HG02852 (cell line): ENCODE data around the gene MCM8.
A peak's percentile ranks its signal among the peaks of the same experiment; 100 is the strongest.

Experiments used
- ATAC-seq: cut with Tn5 transposase; IDR thresholded peaks from one replicate; pipeline ENCODE4 v1.9.1; 2021; ENCODE audit warnings: mild to moderate bottlenecking, moderate library complexity; ENCODE audit not compliant: unreplicated experiment

Gene MCM8

GRCh38 chr20:5950271-5951031 is at the start of gene MCM8, which contains the start of gene TRMT6:
MCM8 (plus strand) TSS chr20:5950652; CDS start chr20:5952016, 1,364 bp downstream.
TRMT6 (minus strand) TSS chr20:5950533; CDS start chr20:5950405, 128 bp downstream.
- peak; percentile 98 for ATAC-seq

- ATAC-seq: no peak
These were observed 49.5 kb upstream of the MCM8 start for GRCh38 chr20:5900908-5901307.

GRCh38 chr20:5908981-5909380 is 41.5 kb upstream of the MCM8 start:
- ATAC-seq: no peak

DNA sequence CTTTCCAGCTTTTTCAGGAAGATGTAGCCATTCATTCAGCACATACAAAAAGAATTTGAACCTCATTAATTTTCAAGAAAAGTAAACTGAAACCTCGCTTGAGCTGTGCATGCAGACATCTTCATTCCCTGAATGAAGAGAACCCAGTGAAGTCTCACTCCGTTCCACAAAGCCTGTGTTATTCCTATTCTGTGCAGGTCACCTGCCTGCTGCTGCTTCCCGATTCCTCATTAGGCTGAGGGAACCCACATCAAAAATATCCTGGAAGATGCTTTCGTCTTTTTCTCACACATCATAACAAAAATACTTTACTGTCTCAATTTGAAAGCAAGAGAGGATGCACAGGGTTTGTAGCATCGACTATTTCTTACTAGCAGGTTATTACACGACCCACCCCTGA is 40.3 kb upstream of the MCM8 start:
- no peak for ATAC-seq

DNA sequence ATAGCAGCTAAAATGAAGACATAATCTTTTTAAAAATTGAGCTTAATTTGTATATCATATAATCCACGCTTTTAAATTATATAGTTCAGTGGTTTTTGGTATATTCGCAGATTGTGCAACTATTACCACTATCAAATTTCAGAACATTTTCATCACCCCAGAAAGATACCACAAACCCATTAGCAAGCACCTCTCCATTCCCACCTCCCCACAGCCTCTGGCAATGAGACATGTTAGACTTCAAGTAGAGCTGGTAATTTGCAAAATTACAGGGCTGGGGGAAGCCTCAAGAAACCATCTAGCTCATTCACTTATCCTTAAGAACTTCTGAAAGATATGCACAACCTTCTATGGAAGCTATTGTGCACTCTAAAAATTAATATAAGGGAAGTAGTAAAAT is 37.3 kb upstream of the MCM8 start:
- no peak for ATAC-seq

DNA sequence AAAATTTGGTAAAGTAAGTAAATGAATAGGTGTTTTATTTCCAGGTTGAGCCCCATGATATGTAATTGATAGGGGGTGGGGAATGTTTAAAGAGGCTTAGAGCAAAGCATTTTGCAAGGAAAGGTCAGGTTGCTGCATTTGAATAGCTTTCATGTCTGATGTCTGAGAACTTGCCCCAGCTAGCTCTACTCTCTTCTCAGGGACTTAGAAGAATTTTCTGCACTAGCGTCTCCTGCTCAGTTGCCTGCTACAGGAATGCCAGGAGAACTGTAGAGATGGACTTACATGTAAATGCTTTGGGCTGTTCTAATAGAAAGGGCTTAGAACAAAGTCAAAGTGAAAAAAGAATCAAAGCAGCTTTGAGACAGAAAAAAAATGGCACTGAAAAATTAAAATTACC is 35.6 kb upstream of the MCM8 start:
- no peak for ATAC-seq

- ATAC-seq: no peak
These were observed 31.4 kb upstream of the MCM8 start for GRCh38 chr20:5918856-5919625.

- no peak for ATAC-seq
These were observed 30.6 kb upstream of the MCM8 start for GRCh38 chr20:5919626-5920544.

DNA sequence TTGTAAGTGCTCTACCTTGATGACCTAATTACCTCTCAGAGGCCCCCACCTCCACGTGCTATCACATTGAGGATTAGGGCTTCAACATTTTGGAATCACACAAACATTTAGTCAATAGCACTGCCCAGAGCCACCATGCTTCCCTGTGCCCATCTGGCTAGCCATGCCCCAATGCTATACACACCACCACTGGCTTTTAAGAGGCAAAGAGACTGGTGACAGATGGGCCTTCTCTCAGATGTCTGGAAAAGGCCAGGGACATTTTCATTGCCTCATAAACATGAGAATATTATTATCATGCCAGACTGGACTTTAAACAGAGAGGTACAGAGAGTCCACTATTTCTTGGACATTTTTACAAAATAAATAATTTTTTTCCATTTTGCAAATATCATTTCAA is 29.9 kb upstream of the MCM8 start:
- no peak for ATAC-seq

- ATAC-seq: no peak
These were observed 27.0 kb upstream of the MCM8 start for GRCh38 chr20:5923493-5923892.

GRCh38 chr20:5925551-5925950 is 24.9 kb upstream of the MCM8 start:
- no peak for ATAC-seq

DNA sequence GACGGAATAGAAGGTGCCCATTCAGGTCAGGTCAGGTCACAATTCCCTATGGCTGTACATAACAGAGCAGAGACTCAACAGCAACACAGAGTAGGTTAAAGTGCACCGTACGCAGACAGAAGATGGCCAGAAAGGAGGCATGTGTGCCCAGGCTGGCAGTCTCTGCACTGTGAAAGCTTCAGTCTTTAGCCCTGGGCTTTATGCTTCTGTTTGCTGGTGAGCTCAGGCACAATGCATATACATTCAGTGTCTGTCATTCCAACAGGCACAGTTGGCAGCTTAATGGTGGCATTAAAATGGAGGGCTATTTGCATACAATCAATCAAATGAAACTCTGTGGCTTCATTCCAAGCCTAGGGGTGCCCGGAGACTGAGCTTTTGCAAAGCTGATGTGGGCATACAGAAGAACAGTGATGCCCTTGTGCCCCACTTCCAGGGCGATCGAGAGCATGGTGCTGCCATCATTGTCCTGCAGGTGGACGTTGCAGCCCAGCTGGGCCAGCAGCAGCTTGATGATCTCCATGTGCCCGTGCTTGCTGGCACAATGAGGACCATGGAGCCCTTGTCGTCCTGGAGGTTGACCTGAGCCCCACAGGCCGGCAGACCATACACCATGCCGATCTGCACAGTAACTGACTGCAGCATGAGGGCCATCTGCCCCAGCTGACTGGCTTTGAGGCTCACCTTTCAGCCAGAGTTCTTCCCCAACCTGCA is 22.5 kb upstream of the MCM8 start:
- ATAC-seq: no peak

GRCh38 chr20:5928836-5929715 is 21.4 kb upstream of the MCM8 start:
- no peak for ATAC-seq

DNA sequence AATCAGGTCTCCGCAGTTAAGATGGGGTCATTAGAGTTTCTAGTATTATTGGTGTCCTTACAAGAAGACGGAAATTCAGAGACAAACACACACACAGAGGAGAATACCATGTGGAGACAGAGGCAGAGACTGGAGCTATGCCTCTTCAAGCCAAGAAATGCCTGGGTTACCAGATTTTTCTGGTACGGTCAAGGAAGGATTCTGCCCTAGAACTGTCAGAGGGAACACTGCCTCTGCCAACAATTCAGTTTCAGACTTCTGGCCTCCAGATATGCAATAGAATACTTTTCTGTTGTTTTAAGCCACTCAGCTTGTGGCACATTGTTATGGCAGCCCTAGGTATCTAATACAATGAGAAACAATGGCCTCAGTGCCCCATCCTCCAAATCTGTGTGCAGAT is 19.0 kb upstream of the MCM8 start:
- ATAC-seq: no peak

GRCh38 chr20:5932796-5933195 is 17.7 kb upstream of the MCM8 start:
- no peak for ATAC-seq

DNA sequence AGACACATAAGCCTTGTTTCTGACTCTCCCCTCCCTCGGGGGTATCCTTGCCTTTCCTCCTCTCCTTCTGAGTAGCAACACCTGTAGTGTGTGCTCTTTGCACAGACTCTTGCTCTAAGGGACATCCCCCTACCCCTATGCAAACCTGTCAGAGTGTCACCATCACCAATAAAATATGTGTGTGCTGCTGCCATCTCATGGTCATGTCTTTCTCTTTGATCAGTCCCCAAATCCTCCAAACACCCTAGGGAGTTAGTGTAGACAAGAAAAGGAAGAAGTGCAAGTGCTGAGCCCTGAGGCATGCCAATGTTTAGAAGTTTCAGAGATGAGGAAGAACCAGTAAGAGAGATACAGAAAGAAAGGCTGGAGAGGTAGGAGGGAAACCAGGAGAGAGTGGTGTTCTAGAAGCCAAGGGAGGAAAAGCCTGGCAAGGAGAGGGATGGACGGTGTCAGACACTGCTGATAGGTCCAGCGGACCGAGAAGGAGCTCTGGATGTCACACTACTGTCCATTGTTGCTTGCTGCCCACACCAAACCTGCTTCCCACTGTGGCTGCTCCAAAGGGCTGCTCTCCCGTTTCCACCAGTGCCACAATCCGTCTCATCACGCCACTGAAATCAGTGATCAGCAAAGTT is 16.5 kb upstream of the MCM8 start:
- ATAC-seq: peak; percentile 61

GRCh38 chr20:5935384-5935783 is 15.1 kb upstream of the MCM8 start:
- ATAC-seq: no peak

- no peak for ATAC-seq
These were observed 14.2 kb upstream of the MCM8 start for GRCh38 chr20:5936238-5936637.

GRCh38 chr20:5938456-5939029 is 11.9 kb upstream of the MCM8 start:
- ATAC-seq: no peak
